Measurements from ENCODE around the gene RAB43.
A peak's percentile ranks its signal among the peaks of the same experiment; 100 is the strongest.
"Not testable (repeated sequence)": the region's sequence is repeated elsewhere in the genome, so short reads cannot be mapped to it uniquely, and the experiment has no call there.

Gene RAB43

GRCh38 chr3:129121792-129122411, at the start of gene RAB43:
Gene RAB43 (minus strand): TSS chr3:129121804. CDS start chr3:129121489, 315 bp downstream.
- no peak for DNase-seq

DNA sequence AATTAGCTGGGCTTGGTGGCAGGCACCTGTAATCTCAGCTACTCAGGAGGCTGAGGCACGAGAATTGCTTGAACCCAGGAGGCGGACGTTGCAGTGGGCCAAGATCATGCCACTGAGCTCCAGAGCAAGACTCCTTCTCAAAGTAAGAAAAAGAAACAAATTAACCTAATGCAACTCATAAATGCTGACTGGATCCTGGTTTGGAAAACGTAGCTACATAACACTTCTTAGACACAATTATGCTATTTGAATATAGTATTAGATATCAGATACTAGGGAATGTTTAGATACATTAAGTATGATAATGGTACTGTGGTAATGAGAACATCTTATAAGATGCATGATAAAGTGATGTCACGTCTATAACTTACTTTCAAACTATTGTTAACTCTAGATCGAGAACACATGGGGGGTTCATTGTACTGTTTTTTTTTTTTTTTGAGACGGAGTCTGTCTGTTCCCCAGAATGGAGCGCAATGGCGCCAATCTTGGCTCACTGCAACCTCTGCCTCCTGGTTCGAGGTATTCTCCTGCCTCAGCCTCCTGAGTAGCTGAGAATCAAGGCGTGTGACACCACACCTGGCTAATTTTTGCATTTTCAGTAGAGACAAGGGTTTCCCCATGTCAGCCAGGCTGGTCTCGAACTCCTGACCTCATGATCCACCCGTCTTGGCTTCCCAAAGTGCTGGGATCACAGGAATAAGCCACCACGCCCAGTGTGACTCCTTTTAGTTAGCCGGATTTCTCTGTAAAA, 45.2 kb upstream of the RAB43 start:
- no peak for DNase-seq

GRCh38 chr3:129165594-129165993, 44.0 kb upstream of the RAB43 start:
- not testable (repeated sequence) for DNase-seq

GRCh38 chr3:129164500-129164899, 42.9 kb upstream of the RAB43 start:
- DNase-seq = no peak

- DNase-seq = peak; percentile 22 to 31
These were observed 41.4 kb upstream of the RAB43 start for GRCh38 chr3:129162729-129163579.

- peak in 1 of 2 experiments; percentile 34 for DNase-seq
These were observed 40.3 kb upstream of the RAB43 start for GRCh38 chr3:129161860-129162271.

- peak; percentile 98 to 99 for DNase-seq
These were observed 39.6 kb upstream of the RAB43 start, which contains the start of gene ISY1 for GRCh38 chr3:129160891-129161859. Gene ISY1 (minus strand): TSS chr3:129161063. CDS start chr3:129160975, 88 bp downstream.

DNA sequence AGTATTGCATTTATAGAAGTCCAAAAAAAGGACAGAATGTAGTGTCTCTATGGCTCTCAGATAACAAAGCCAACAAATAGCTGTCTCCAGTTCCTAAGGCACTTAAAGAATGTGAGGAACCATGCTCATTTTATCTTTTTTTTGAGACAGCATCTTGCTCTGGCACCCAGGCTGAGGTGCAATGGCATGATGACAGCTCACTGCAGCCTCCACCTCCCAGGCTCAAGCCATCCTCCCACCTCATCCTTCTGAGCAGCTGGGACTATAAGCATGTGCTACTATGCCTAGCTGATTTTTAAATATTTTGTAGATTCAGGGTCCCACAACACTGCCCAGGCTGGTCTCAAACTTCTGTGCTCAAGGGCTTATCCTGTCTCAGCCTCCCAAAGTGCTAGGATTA, 23.2 kb upstream of the RAB43 start:
- no peak for DNase-seq

- not testable (repeated sequence) for DNase-seq
These were observed 19.4 kb upstream of the RAB43 start for GRCh38 chr3:129141011-129141410.

- no peak for DNase-seq
These were observed 18.3 kb upstream of the RAB43 start for GRCh38 chr3:129139911-129140310.

DNA sequence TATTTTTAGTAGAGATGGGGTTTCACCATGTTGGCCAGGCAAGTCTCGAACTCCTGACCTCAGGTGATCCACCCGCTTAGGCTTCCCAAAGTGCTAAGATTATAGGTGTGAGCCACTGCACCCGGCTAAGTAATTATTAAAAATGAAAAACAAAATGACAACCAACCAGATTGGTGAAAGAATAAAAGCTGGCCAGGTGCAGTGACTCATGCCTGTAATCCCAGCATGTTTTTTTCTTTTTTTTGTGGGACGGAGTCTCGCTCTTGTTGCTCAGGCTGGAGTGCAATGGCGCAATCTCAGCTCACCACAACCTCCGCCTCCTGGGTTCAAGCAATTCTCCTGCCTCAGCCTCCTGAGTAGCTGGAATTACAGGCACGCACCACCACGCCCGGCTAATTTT, 14.7 kb upstream of the RAB43 start:
- not testable (repeated sequence) for DNase-seq

GRCh38 chr3:129132097-129132866, 10.7 kb upstream of the RAB43 start:
- DNase-seq = no peak

- no peak for DNase-seq
These were observed 10.0 kb upstream of the RAB43 start for GRCh38 chr3:129131465-129132088.

DNA sequence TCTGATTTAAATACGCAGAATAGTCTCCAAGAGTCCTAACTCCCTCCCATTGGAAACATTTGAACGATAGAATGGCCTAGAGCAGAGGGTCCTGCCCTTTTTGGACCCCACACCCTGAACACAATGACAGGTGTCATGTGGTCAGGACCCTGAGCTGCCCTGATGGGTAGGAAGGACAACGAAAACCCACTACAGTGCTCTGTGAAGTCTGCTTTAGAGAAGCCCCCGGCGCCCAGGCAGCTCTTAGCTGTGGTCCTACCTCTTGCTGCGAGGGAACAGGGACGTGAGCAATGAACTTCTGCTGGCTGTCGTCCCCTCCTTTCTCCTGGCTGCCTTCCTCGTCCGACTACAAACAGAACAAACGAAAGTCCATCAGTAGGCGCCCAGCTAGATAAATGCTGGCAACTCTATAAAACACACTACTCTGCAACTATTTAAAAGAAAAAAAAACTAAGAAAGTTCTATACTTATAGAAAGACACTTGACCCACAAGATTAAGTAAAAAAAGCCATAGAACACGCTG, 8.7 kb upstream of the RAB43 start:
- no peak for DNase-seq

GRCh38 chr3:129128357-129129155, 7.0 kb upstream of the RAB43 start:
- no peak for DNase-seq

DNA sequence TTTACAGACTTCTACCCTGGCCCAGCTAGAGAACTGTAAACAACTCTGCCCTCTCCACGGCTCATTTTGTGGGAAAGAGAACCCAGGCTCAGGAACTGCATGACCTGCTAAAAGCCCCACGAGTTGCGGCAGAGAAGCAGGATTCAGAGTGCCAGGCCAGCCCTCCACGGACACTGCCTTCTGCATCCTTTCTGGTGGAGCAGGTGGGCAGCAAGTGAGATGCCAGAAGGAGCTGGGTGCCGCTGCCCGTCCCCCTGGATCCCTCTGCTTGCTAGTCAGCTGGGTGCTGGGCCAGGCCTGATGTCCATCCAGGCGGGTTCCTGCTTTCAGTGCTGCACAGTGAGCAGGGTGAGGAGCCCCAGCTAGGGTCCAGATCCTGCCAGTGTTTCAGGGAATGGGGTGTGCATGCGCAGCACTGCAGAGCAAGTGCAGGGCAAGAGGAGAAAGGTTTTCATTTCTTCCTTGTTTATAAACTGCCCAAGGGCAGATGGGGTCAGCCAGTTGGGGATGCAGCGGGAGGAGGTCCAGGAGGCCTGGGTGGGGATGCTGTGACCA, 5.2 kb upstream of the RAB43 start:
- no peak for DNase-seq

- DNase-seq = peak; percentile 41 to 50
These were observed 1.9 kb upstream of the RAB43 start for GRCh38 chr3:129123314-129124060.

GRCh38 chr3:129122412-129123011, 908 bp upstream of the RAB43 start:
- no peak for DNase-seq
